Islet of Langerhans (tissue), 1 donor: ENCODE measurements around the gene RUNX2.

ENCODE experiments used
- FAIRE-seq: peaks from one replicate; lab custom pipeline; 2011; peaks lifted over from hg19 to GRCh38; lab: Jason Lieb, UNC

The RUNX2 gene

GRCh38 chr6:45590696-45591184 lies 262.6 kb downstream of the RUNX2 start:
- FAIRE-seq = no peak

- FAIRE-seq = no peak
These were observed 263.2 kb downstream of the RUNX2 start for GRCh38 chr6:45591306-45591705.

- no peak for FAIRE-seq
These were observed 263.8 kb downstream of the RUNX2 start for GRCh38 chr6:45591890-45592289.

- no peak for FAIRE-seq
These were observed 264.9 kb downstream of the RUNX2 start for GRCh38 chr6:45592991-45593390.

GRCh38 chr6:45595010-45595851 lies 267.1 kb downstream of the RUNX2 start:
- FAIRE-seq = no peak

- FAIRE-seq = no peak
These were observed 269.3 kb downstream of the RUNX2 start for GRCh38 chr6:45597424-45597823.

GRCh38 chr6:45599053-45599452 lies 270.9 kb downstream of the RUNX2 start:
- no peak for FAIRE-seq

- FAIRE-seq = no peak
These were observed 277.8 kb downstream of the RUNX2 start for GRCh38 chr6:45605971-45606370.

- no peak for FAIRE-seq
These were observed 278.8 kb downstream of the RUNX2 start for GRCh38 chr6:45606831-45607400.

GRCh38 chr6:45607798-45608197 lies 279.7 kb downstream of the RUNX2 start:
- no peak for FAIRE-seq

GRCh38 chr6:45608252-45608913 lies 280.3 kb downstream of the RUNX2 start:
- FAIRE-seq = no peak

- no peak for FAIRE-seq
These were observed 281.1 kb downstream of the RUNX2 start for GRCh38 chr6:45609141-45609638.

GRCh38 chr6:45610374-45610773 lies 282.2 kb downstream of the RUNX2 start:
- no peak for FAIRE-seq

- no peak for FAIRE-seq
These were observed 282.7 kb downstream of the RUNX2 start for GRCh38 chr6:45610832-45611231.

GRCh38 chr6:45611491-45611890 lies 283.4 kb downstream of the RUNX2 start:
- no peak for FAIRE-seq

GRCh38 chr6:45613656-45614055 lies 285.5 kb downstream of the RUNX2 start:
- no peak for FAIRE-seq

GRCh38 chr6:45614488-45615285 lies 286.6 kb downstream of the RUNX2 start:
- FAIRE-seq = no peak

GRCh38 chr6:45616209-45616608 lies 288.1 kb downstream of the RUNX2 start:
- no peak for FAIRE-seq

- FAIRE-seq = no peak
These were observed 289.3 kb downstream of the RUNX2 start for GRCh38 chr6:45617441-45617840.

- no peak for FAIRE-seq
These were observed 290.1 kb downstream of the RUNX2 start for GRCh38 chr6:45618259-45618658.

- FAIRE-seq = no peak
These were observed 291.2 kb downstream of the RUNX2 start for GRCh38 chr6:45619211-45619760.

- FAIRE-seq = no peak
These were observed 291.9 kb downstream of the RUNX2 start for GRCh38 chr6:45619994-45620471.
